AG10803 (cell line): ENCODE measurements around the gene PRUNE2.
A peak's percentile ranks its signal among the peaks of the same experiment; 100 is the strongest.

Experiments used
- DNase-seq: peaks from one replicate; pipeline ENCODE4 v3.0.0; 2010; ENCODE audit warnings: low read depth
- H3K4me3 ChIP-seq: 2 replicates; pipeline ENCODE4 v1.5.1; 2011; ENCODE audit warnings: mild to moderate bottlenecking, low read length, control low read depth
- TF ChIP-seq, protein P1 (sequence below): conservative IDR thresholded peaks from 2 replicates; pipeline ENCODE4 v1.5.1; 2011; ENCODE audit warnings: mild to moderate bottlenecking, low read length, control low read depth, inconsistent platforms

The PRUNE2 gene

DNA sequence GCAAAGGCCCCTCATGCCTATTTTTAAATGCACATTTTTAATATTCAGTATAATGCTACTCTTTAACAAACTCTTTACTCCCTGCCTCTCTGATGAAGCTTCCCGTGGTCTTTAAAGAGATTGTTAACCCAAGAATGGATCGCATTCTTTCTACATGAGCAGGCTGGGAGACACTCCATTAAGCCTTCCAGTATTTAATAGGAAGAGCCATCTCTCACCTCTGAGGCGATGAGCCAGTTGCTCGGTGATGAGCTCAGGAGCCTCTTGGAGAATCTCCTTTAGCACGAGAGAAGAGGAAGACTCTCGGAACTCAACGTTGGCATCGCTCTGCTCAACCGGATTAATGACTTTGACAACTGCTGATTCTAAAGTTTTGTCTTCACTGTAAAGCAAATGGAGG is 59.6 kb downstream of the PRUNE2 start:
- TF ChIP-seq, protein P1, sequence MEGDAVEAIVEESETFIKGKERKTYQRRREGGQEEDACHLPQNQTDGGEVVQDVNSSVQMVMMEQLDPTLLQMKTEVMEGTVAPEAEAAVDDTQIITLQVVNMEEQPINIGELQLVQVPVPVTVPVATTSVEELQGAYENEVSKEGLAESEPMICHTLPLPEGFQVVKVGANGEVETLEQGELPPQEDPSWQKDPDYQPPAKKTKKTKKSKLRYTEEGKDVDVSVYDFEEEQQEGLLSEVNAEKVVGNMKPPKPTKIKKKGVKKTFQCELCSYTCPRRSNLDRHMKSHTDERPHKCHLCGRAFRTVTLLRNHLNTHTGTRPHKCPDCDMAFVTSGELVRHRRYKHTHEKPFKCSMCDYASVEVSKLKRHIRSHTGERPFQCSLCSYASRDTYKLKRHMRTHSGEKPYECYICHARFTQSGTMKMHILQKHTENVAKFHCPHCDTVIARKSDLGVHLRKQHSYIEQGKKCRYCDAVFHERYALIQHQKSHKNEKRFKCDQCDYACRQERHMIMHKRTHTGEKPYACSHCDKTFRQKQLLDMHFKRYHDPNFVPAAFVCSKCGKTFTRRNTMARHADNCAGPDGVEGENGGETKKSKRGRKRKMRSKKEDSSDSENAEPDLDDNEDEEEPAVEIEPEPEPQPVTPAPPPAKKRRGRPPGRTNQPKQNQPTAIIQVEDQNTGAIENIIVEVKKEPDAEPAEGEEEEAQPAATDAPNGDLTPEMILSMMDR: no peak
- no peak for DNase-seq
- no peak overlapping the region for H3K4me3 ChIP-seq

DNA sequence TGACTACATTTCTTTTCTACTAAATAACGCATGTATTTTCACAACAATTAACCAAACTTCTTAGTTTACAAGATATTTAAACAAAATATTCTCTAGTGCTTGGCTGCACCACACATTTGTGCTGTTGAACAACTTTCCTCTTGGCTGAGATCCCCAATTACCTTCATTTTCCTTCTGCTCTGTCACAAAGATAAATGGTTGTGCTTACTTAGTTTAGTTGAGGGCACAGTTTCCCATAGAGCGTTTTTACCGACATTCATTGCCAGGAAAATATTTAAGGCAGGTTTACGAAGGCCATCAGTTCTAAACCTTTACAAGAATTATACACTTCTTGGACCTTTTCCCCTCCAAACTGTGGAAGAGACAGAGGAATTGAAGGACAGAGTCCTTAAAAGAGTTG is 60.7 kb downstream of the PRUNE2 start:
- TF ChIP-seq, protein P1: no peak
- DNase-seq: no peak
- H3K4me3 ChIP-seq: no peak overlapping the region

DNA sequence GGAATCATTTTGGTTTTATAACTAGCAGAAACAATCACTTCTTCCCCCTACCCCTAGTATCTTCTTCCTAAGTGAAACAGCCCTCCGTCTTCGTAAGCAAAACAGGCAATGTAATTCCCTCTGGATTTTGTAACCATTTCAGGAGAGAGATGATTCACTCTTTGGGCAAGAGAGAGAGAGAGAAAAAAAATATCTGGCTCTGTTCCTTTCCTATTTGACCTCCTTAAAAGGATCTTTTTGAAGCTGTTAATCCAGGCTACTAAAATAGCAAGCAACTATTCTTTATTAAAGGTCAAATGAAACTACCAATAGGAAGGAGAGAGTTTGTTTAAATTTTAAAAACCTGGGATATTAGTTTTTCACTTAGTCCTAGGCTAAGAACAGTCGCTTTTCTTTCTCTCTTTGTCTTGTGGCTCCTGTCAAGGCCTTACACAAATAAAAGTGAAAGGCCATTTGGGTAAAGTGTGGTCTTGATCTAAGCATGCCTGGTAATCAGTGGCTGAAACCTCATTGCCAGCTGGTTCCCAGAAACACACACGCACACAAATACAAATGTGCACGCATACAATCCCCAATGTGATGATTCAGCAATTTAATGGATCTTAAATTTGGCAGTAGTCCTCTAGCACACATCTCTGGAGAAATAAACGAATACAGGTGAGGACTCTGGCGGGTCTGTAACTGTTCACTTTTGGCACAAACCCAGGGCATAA is 70.2 kb downstream of the PRUNE2 start:
- peak overlapping the region; percentile 30 for H3K4me3 ChIP-seq
- peak; percentile 92 for DNase-seq
- TF ChIP-seq, protein P1: no peak

DNA sequence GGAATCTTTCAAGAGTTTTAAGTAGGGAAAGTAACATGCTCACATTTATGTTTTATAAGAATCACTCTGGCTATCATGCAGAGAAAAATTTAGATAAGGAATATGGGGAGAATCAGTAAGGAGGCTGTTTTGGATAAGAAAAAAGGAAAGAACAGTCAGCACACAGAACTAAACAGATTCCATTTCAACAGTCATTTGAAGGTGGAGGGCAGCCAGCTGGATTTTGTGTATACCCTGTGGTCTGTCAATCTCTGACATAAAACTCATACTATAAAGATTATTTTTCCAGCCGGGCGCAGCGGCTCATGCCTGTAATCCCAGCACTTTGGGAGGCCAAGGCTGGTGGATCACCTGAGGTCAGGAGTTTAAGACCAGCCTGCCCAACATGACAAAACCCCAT is 77.5 kb downstream of the PRUNE2 start:
- TF ChIP-seq, protein P1: no peak
- no peak overlapping the region for H3K4me3 ChIP-seq
- DNase-seq: no peak

DNA sequence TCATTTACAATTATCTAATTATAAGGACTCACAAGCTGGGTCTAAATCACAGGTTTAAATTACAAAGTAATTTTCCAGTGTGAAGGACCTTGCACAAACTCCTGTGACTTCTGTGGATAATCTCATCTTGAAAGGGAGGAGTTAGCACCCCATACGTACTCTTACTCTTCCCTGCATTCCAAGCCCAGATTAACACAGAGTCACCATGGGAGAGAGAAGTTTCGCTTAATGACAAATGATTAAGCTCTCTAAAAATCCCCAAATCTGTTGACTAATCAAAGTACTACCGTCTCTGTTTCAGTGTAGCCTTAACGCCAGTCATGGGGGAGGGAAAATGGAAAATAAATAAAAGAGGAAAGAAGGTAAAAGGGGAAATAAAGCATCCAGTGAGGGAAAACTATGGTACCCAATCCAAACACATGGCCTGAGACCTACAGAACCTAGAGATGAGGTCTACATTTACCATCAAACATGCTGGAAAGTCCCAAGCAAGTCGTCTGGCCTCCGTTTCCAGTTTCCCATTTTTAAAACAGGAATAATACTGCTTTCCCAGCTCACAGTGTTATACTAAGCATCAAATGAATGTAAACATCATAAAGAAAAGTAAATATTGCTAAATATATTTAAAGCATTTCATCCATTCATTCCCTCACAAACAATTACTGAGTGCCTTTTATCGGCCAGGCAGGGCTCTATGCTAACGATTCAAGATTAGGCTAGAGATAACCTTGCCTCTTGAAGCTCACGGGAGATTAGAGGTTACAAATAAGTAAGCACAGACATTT is 78.4 kb downstream of the PRUNE2 start:
- TF ChIP-seq, protein P1: no peak
- no peak for DNase-seq
- no peak overlapping the region for H3K4me3 ChIP-seq

DNA sequence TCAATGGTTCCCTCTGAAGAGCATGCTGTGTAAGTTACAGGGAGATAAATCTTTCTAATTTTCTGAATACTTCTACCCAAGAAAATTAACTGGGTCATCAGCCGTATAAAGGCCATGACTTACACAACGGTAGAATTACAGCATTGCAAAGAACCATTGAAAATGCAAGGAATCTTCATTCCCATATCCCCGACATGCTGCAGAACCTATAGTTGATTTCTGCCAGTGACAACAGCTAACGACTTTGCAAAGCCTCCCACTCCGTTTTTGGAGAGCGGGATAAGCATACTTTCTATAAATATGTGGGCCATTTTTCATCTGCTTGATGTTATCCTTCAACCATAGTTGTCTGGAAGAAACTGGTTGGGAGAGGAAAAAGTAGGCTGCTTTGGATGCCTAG is 85.5 kb downstream of the PRUNE2 start:
- TF ChIP-seq, protein P1: no peak
- no peak for DNase-seq
- H3K4me3 ChIP-seq: no peak overlapping the region

DNA sequence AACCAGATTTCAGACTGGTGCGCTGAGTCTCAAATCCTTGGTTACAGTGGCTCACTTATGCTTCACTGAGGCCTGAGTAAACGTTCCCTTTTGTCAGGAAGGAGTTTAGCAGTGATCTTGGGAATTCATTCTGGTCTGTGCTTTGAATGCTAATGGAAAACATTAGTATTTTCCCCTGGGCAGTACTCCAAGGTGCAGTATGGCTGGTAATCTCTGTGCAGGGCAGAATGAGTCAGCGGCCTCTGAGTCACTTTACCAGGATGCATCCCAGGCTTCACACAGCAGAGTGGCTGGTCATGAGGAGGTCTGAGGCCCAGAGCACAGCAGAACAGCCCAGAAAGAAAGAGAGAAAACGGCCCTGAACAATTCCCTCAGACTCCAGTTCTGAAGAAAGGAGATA is 87.6 kb downstream of the PRUNE2 start:
- peak; percentile 95 for DNase-seq
- no peak overlapping the region for H3K4me3 ChIP-seq
- TF ChIP-seq, protein P1: no peak
